DMS114 treated with DMSO at 0.1 percent for 48 hours (cell line): Measurements from ENCODE around the gene RSPRY1.
"Not testable (repeated sequence)": the region's sequence is repeated elsewhere in the genome, so short reads cannot be mapped to it uniquely, and the experiment has no call there.

ENCODE experiments used
- DNase-seq: peaks from one replicate; lab custom pipeline; 2025; ENCODE audit not compliant: unreplicated experiment; lab: John Stamatoyannopoulos, UW

Gene RSPRY1

DNA sequence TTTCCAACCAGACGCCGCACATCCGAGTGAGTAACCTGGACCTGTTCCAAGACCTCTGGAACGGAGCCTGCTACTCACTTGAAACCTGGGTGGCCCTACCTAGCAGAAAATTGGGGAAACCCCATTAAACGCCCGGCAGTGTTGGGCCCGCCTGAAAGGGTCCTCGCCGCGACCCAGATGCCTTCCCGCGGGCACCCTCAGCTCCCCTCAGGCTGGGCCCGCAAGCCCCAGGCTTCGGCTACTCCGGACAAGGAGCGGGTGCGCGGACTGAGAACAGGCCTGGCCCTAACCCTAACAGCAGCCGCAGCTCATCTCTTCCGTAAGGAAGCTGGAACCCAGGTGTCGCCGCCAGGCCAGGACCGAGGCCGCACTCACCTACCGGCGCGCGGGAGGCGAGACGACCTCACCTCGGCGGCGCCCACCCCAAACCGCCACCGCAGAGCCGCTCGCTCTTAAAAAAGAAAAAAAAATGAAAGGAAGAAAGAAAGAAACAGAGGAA is 634 bp upstream of the RSPRY1 start:
- DNase-seq: no peak

- peak; percentile 9 for DNase-seq
Observed at GRCh38 chr16:57186872-57187854, 1.0 kb downstream of the RSPRY1 start.

- DNase-seq: not testable (repeated sequence)
Observed at GRCh38 chr16:57187902-57188710, 2.0 kb downstream of the RSPRY1 start.

GRCh38 chr16:57188711-57189002 is 2.5 kb downstream of the RSPRY1 start:
- DNase-seq: no peak

DNA sequence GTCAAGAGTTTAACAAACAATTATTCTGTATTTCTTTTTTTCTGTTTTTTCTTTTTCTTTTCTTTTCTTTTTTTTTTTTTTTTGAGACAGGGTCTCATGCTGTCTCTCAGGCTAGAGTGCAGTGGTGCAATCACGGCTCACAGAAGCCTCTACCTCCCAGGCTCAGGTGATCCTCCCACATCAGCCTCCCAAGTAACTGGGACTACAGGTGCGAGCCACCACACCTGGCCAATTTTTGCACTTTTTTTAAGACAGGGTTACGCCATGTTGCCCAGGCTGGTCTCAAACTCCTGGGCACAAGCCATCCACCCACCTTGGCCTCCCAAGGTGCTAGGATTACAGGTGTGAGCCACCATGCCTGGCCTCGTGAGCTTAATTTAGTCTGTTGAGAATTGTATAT is 3.4 kb downstream of the RSPRY1 start:
- DNase-seq: not testable (repeated sequence)

DNA sequence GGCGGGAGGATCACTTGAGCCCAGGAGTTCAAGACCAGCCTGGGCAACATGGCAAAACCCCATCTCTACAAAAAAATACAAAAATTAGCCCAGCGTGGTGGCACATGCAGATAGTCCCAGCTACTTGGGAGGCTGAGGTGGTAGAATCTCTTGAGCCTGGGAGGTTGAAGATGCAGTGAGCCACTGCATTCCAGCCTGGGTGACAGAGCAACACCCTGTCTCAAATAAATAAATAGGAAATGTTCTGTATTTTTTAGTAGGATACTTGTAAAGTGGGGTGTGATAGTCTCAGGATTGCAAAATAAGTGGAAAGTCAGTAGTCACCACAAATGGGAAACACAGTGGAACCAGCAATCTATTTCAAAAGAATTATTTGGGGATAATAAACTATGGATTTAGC is 4.0 kb downstream of the RSPRY1 start:
- DNase-seq: no peak

GRCh38 chr16:57191056-57191571 is 5.0 kb downstream of the RSPRY1 start:
- DNase-seq: no peak

- DNase-seq: no peak
Observed at GRCh38 chr16:57192146-57192545, 6.0 kb downstream of the RSPRY1 start.

DNA sequence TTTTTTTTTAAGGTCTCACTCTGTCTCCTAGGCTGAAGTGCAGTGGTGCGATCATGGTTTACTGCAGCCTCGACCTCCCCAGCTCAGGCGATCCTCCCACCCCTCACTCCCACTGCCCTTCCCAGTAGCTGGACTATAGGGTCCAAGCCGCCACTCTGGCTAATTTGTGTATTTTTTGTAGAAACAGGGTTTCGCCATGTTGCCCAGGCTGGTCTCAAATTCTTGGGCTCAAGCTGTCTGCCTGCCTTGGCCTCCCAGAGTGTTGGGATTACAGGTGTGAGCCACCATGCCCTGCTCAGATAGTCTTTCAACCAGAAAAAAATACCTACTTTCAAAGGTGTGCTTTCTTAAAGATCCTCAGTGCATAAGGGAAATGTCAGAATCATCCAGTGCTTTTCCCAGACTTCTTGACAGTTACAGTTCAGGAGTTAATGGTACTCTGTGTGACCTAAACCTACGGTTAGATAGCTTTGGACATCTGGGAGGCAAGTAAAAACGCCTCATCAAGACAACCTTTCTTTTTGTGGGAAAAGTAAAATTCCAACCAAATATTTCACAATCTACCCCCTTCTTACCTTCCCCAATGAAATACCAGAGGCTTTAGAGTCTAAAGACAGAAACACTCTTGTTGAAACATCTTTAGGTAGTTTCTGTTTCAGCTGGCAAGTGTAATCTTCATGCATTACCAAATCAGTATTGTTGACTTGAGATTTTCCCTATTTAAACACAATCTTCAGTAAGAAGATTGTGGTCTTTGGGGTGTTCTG is 6.8 kb downstream of the RSPRY1 start:
- DNase-seq: no peak

- no peak for DNase-seq
Observed at GRCh38 chr16:57194512-57194911, 8.4 kb downstream of the RSPRY1 start.

GRCh38 chr16:57196286-57196685 is 10.2 kb downstream of the RSPRY1 start:
- DNase-seq: no peak

DNA sequence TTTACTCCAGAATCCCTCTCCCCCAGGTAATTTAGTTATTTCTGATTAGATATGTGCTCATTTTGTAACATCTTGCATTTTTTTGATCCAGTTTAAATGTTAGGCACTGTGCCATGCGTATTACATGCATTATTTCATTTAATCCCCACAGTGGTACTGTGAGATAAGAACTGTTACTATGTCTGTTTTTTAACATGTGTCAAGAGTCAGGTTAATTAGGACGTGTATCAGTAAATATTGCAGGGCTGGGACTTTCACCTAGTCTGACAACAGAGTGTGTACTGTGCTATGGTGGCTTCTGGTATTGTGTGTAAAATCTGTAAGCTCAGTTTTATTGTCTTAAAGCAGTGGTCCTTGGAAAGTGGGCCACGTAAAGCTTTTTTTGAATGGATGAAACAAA is 10.6 kb downstream of the RSPRY1 start:
- DNase-seq: no peak

- DNase-seq: not testable (repeated sequence)
Observed at GRCh38 chr16:57200321-57200720, 14.2 kb downstream of the RSPRY1 start.

DNA sequence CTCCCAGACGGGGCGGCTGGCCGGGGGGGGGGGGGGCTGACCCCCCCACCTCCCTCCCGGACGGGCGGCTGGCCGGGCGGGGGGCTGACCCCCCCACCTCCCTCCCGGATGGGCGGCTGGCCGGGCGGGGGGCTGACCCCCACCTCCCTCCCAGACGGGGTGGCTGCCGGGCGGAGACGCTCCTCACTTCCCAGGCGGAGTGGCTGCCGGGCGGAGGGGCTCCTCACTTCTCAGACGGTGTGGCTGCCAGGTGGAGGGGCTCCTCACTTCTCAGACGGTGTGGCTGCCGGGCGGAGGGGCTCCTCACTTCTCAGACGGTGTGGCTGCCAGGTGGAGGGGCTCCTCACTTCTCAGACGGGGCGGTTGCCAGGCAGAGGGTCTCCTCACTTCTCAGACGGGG is 14.8 kb downstream of the RSPRY1 start:
- not testable (repeated sequence) for DNase-seq

DNA sequence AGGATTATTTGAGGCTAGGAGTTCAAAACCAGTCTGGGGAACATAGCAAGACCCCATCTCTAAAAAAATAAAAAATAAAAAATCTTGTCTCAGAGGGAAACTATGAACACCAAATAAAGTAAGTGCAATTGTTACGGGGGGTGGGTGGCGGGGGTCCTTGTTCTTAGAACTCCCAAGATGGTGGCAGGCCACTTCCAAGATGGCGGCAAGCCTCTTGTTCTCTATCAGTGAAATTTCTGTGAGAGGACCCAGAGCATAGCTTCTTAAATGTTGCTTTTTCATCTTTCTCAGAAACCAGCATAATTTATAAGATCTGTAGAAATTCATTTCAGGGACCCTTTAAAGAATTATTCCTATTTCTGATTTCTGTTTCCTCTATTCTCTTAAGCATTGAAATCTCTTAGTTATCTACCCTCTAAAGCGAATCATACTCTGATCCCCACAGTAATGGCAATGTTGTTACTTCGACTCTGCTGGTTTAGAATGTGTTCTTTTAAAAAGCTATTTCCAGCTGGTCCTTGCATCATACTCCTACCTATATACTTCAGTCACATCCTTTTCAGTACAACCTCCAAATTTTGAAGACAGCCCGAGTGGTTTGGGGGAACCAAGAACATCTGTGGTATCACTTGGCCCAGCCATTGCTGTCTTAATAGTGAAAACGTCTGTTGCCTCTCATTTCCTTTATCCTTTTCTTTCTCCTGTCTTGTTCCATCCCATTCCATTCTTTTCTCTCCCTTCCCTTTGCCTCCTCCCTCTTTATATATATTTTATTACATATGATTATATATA is 16.2 kb downstream of the RSPRY1 start:
- no peak for DNase-seq

DNA sequence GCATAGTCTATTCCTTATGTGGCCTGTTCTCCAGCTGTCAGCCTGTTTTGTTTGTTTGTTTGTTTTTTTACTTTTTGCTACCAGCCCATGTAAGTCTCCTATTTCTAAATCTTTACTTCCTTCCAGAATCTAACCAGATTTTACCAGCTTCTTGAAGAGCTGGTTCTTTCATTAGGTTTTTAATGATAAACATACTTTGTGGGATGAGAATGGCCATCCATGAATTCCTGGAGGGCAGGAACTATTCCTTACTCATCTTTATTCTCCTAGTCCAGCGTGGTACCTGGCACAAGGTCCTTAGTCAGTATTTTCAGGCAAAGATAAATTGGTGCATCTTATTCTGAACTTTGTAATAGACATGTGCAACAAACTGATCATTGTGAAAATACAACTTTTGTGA is 17.3 kb downstream of the RSPRY1 start:
- DNase-seq: no peak

- no peak for DNase-seq
Observed at GRCh38 chr16:57204675-57205074, 18.5 kb downstream of the RSPRY1 start.

- DNase-seq: no peak
Observed at GRCh38 chr16:57208926-57209325, 22.8 kb downstream of the RSPRY1 start.

DNA sequence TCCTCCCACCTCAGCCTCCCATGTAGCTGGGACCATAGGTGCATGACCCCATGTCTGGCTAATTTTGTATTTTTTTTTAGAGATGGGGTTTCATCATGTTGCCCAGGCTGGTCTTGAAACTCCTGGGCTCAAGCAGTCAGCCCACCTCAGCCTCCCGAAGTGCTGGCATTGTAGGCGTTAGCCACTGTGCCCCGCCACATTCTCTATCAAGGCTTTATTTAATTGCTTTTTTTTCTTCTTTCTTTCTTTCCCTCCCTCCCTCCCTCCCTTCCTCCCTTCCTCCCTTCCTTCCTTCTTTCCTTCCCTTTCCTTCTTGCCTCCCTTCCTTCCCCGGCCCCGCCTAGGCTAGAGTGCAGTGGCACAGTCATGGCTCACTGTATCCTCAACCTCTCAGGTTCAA is 23.7 kb downstream of the RSPRY1 start:
- DNase-seq: no peak

GRCh38 chr16:57213462-57213861 is 27.3 kb downstream of the RSPRY1 start:
- no peak for DNase-seq
